ENCODE results near the gene FADS1.

FADS1 gene

GRCh38 chr11:61816736-61817455 lies at the start of gene FADS1:
FADS1 (minus strand) TSS chr11:61817003; CDS start chr11:61816929, 74 bp downstream.
- Histone ChIP-seq H3K27me3 (ENCODE audit: control insufficient read depth, insufficient read depth, low read length) (peaks cover 24% of the 10 kb centered on the region), H3K9me3 (ENCODE audit: control insufficient read depth, low read length) (no peaks in the 10 kb centered on the region), H3K4me3 (ENCODE audit: low read length) (no peak within 1 kb of the TSS), H3K4me1 (ENCODE audit: control insufficient read depth, insufficient read depth, low read length) (peaks cover 23% of the 10 kb centered on the region), H3K36me3 (ENCODE audit: control insufficient read depth, insufficient read depth, low read length) (no peaks in the 10 kb centered on the region), H3K9ac (ENCODE audit: low read length) (peak within 1 kb of the TSS; percentile 73)

GRCh38 chr11:61866231-61866957 lies 49.6 kb upstream of the FADS1 start:
- Histone ChIP-seq H3K36me3 (ENCODE audit: control insufficient read depth, insufficient read depth, low read length) (no peaks in the 10 kb centered on the region), H3K4me1 (ENCODE audit: control insufficient read depth, insufficient read depth, low read length) (no peaks in the 10 kb centered on the region), H3K27me3 (ENCODE audit: control insufficient read depth, insufficient read depth, low read length) (peaks cover 3% of the 10 kb centered on the region), H3K9me3 (ENCODE audit: control insufficient read depth, low read length) (no peaks in the 10 kb centered on the region), H3K4me3 (ENCODE audit: low read length) (no peak overlapping the region), H3K9ac (ENCODE audit: low read length) (no peak overlapping the region)

DNA sequence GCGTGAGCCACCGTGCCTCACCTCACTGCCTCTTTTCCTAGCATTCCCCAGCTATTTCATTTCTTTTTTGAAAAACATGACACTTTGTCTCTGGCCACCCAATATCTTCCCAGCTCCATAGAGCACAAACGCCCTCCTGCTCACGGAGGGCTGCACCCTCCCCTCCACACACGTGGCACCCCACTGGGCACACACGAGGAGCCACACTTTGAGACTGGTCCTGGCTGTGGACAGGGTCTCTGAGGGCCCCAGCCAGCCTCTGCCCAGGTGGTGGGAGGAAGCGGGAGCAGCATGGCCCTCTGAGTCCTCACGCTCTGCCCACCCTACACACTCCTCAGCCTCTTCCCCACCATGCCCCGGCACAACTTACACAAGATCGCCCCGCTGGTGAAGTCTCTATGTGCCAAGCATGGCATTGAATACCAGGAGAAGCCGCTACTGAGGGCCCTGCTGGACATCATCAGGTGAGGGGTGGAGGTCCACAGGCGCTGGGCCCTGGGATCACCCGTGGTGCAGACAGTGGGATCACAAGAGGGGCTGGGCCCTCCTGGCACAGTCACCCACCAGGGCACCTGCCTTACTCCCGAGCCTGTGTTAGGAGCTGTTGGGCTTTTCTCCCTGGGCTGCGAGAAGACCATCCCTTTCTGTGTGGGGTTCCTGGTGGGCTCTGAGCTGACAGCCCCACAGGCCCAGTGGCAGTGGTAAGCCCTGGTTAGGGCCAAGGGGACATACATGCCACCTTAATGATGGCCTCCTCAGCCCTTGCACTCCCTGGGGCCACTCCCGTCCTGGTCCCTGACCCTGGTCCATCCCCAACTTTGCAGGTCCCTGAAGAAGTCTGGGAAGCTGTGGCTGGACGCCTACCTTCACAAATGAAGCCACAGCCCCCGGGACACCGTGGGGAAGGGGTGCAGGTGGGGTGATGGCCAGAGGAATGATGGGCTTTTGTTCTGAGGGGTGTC lies 48.3 kb upstream of the FADS1 start:
- peaks cover 6% of the 10 kb centered on the region for H3K4me1 ChIP-seq (ENCODE audit: control insufficient read depth, insufficient read depth, low read length)
- no peak overlapping the region for H3K4me3 ChIP-seq (ENCODE audit: low read length)
- H3K36me3 ChIP-seq (ENCODE audit: control insufficient read depth, insufficient read depth, low read length), result no peaks in the 10 kb centered on the region
- H3K9ac ChIP-seq (ENCODE audit: low read length), result no peak overlapping the region
- H3K9me3 ChIP-seq (ENCODE audit: control insufficient read depth, low read length), result no peaks in the 10 kb centered on the region
- no peaks in the 10 kb centered on the region for H3K27me3 ChIP-seq (ENCODE audit: control insufficient read depth, insufficient read depth, low read length)

DNA sequence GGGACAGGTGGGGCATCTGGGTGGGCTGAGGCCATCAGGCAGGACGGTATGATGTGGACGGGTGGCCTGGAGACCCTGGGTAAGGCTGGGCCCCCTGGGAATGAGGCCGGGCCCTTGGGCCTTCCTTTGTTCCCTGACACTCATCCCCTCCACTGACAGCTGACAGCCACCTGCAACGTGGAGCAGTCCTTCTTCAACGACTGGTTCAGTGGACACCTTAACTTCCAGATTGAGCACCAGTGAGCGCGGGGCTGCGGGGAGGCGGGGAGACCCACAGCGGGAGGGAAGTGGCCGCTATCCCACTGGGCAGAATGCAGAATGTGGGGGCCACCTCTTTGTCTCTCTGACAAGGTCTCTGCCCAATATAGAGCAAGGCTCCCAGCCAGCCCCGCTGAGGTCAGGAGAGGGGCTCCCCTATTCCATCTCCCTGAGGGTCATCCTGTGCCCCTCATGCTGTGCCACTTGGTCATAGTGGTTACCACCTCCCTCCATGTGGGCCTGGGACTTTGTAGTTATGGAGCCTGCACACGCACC lies 46.8 kb upstream of the FADS1 start:
- Histone ChIP-seq H3K36me3 (ENCODE audit: control insufficient read depth, insufficient read depth, low read length) (no peaks in the 10 kb centered on the region), H3K4me1 (ENCODE audit: control insufficient read depth, insufficient read depth, low read length) (peaks cover 8% of the 10 kb centered on the region), H3K27me3 (ENCODE audit: control insufficient read depth, insufficient read depth, low read length) (no peaks in the 10 kb centered on the region), H3K9me3 (ENCODE audit: control insufficient read depth, low read length) (no peaks in the 10 kb centered on the region), H3K9ac (ENCODE audit: low read length) (no peak overlapping the region), H3K4me3 (ENCODE audit: low read length) (no peak overlapping the region)

DNA sequence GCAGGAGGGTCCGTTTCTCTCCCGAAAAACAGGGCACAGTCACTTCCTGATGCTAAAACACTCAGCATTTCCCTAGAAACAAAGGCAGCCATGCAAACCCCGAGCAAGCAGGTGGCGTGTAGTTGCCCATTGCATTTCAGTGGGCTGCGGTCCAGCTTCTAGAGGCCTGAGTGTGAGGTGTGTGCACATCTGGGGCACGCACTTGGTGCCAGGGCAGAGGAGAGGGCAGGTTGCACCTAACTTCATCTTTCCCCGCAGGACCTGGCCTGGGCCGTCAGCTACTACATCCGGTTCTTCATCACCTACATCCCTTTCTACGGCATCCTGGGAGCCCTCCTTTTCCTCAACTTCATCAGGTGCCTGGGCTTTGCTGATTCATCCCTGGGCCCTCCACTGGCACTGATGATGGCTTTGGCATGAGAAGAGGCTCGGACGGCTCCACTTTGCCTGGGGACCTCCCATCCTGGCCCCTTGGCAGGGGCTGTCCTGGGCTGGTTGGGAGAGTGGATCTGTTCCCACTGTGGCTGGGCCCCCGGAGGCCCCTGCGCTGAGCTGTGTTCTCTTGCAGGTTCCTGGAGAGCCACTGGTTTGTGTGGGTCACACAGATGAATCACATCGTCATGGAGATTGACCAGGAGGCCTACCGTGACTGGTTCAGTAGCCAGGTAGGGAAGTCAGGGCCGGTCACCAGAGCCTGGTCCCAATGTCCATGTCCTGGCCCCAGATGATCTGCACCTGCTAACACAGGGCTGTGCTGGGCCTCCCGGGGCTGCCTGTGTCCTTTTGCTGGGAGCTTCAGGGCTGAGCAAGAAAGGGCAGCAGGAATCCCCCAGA lies 46.1 kb upstream of the FADS1 start:
- Histone ChIP-seq H3K27me3 (ENCODE audit: control insufficient read depth, insufficient read depth, low read length) (no peaks in the 10 kb centered on the region), H3K9ac (ENCODE audit: low read length) (no peak overlapping the region), H3K9me3 (ENCODE audit: control insufficient read depth, low read length) (no peaks in the 10 kb centered on the region), H3K36me3 (ENCODE audit: control insufficient read depth, insufficient read depth, low read length) (no peaks in the 10 kb centered on the region), H3K4me1 (ENCODE audit: control insufficient read depth, insufficient read depth, low read length) (peaks cover 8% of the 10 kb centered on the region), H3K4me3 (ENCODE audit: low read length) (no peak overlapping the region)

DNA sequence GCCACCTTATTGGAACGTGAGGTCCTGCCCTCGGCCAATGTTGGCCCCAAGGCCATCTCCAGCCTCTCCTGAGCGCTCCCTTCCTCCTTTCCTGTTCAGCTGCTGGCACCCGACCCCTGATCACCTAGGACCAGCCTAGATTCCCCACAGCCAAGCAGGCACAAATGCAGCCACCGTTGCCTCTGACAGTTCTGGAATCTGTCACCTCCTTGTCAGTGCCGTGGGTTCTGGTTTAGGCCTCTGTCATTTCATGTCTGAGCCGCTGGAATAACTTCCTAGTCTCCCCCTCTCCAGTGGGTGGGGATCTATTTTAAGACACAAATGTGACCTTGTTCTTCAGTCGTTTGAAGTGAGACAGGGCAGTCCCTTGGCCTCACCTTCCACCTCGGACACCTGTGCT lies 44.8 kb upstream of the FADS1 start:
- H3K9me3 ChIP-seq (ENCODE audit: control insufficient read depth, low read length), result no peaks in the 10 kb centered on the region
- no peak overlapping the region for H3K9ac ChIP-seq (ENCODE audit: low read length)
- no peak overlapping the region for H3K4me3 ChIP-seq (ENCODE audit: low read length)
- no peaks in the 10 kb centered on the region for H3K36me3 ChIP-seq (ENCODE audit: control insufficient read depth, insufficient read depth, low read length)
- H3K27me3 ChIP-seq (ENCODE audit: control insufficient read depth, insufficient read depth, low read length), result no peaks in the 10 kb centered on the region
- peaks cover 8% of the 10 kb centered on the region for H3K4me1 ChIP-seq (ENCODE audit: control insufficient read depth, insufficient read depth, low read length)

- Histone ChIP-seq H3K9ac (ENCODE audit: low read length) (no peak overlapping the region), H3K27me3 (ENCODE audit: control insufficient read depth, insufficient read depth, low read length) (no peaks in the 10 kb centered on the region), H3K9me3 (ENCODE audit: control insufficient read depth, low read length) (no peaks in the 10 kb centered on the region), H3K4me3 (ENCODE audit: low read length) (no peak overlapping the region), H3K36me3 (ENCODE audit: control insufficient read depth, insufficient read depth, low read length) (no peaks in the 10 kb centered on the region), H3K4me1 (ENCODE audit: control insufficient read depth, insufficient read depth, low read length) (peaks cover 8% of the 10 kb centered on the region)
Observed at GRCh38 chr11:61860054-61860903, 43.5 kb upstream of the FADS1 start.

DNA sequence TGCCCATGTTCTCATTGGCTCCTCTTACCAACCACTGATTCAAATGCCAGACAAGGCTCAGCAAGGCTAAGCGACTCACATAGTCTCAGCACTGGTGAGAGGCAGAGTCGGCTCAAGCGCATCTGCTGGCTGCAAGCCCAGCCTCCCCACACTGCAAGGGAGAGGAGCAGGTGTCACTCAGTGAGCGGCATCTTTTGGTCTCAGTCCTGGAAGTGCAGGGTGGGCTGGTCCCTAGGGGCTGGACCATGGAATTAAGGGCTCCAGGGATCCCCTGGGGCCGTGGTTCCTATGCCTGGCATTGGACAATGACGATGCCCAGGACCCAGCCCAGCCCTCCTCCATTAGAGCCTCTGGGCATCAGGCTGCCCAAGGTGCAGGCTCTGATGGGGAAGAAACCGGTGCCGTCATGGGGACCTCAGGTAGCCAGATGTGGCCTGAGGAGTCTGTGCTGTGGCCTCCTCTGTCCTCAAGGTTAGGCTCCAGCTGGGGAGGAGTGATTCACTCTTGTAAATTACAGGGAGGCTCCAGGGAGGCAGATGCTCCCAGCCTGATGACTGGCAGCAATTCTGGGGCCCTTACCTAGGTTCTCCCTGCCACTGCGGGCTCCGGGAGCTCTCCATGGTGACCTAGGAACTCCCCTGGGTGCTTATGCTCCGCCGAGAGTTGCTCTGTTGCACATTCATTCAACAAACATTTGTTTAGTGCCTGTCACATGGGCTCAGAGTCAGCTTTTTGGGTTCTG lies 39.3 kb upstream of the FADS1 start:
- H3K27me3 ChIP-seq (ENCODE audit: control insufficient read depth, insufficient read depth, low read length), result no peaks in the 10 kb centered on the region
- H3K4me1 ChIP-seq (ENCODE audit: control insufficient read depth, insufficient read depth, low read length), result peaks cover 8% of the 10 kb centered on the region
- H3K4me3 ChIP-seq (ENCODE audit: low read length), result no peak overlapping the region
- no peak overlapping the region for H3K9ac ChIP-seq (ENCODE audit: low read length)
- no peaks in the 10 kb centered on the region for H3K9me3 ChIP-seq (ENCODE audit: control insufficient read depth, low read length)
- no peaks in the 10 kb centered on the region for H3K36me3 ChIP-seq (ENCODE audit: control insufficient read depth, insufficient read depth, low read length)

- Histone ChIP-seq H3K9me3 (ENCODE audit: control insufficient read depth, low read length) (no peaks in the 10 kb centered on the region), H3K9ac (ENCODE audit: low read length) (no peak overlapping the region), H3K4me1 (ENCODE audit: control insufficient read depth, insufficient read depth, low read length) (peaks cover 3% of the 10 kb centered on the region), H3K36me3 (ENCODE audit: control insufficient read depth, insufficient read depth, low read length) (no peaks in the 10 kb centered on the region), H3K27me3 (ENCODE audit: control insufficient read depth, insufficient read depth, low read length) (no peaks in the 10 kb centered on the region), H3K4me3 (ENCODE audit: low read length) (no peak overlapping the region)
Observed at GRCh38 chr11:61854966-61855714, 38.3 kb upstream of the FADS1 start.

Measured in mucosa of stomach (tissue), 1 donor.